ENCODE results near the gene PRRT1. TPM values are rescaled to one million over a fixed set of nuclear protein-coding genes. Genes with fewer than 3 reads are reported as not detected.
A peak's percentile ranks its signal among the peaks of the same experiment; 100 is the strongest.

Gene PRRT1
- total RNA-seq, 4 donors from 2014 or later: 3.1 to 4.1 (median 3.8) TPM; not detected in 1

DNA sequence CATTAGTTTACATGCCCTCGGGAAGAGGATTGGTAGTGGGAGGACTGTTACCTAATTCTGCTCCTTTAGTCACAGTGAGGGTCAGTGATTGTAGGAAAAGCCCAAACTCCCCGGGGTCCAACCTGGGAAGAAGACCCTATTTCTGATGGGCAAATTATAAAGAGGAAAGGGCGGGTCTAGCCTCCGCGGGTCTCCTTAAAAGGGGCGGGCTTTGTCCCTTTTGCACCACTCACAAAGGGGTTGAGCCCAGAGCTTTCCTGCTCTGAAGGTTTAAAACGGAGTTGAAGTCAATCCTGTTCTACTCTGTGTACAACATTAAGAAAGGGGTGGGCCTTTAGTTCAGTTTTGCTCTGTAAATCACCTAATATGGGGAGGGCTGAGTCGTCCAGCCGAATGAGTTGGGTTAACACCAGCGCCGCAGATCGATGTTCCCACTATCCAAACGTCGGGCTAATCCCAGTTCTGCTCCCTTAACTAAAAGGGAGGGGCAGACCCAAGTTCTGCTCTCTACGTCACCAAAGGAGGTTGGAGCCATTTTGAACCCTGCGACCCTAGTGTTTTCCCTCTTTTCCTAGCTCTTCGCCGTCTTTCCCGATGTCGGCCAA lies 25.5 kb upstream of the PRRT1 start:
- H3K27me3 ChIP-seq: no peaks in the 10 kb centered on the region
- H3K9me3 ChIP-seq: no peaks in the 10 kb centered on the region
- peak overlapping the region; percentile 56 to 95 (median 74) for H3K4me3 ChIP-seq
- H3K4me1 ChIP-seq: peaks cover 0 to 47% (median 13%) of the 10 kb centered on the region in 4 donors
- TF ChIP-seq, protein P1, sequence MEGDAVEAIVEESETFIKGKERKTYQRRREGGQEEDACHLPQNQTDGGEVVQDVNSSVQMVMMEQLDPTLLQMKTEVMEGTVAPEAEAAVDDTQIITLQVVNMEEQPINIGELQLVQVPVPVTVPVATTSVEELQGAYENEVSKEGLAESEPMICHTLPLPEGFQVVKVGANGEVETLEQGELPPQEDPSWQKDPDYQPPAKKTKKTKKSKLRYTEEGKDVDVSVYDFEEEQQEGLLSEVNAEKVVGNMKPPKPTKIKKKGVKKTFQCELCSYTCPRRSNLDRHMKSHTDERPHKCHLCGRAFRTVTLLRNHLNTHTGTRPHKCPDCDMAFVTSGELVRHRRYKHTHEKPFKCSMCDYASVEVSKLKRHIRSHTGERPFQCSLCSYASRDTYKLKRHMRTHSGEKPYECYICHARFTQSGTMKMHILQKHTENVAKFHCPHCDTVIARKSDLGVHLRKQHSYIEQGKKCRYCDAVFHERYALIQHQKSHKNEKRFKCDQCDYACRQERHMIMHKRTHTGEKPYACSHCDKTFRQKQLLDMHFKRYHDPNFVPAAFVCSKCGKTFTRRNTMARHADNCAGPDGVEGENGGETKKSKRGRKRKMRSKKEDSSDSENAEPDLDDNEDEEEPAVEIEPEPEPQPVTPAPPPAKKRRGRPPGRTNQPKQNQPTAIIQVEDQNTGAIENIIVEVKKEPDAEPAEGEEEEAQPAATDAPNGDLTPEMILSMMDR (IDR thresholded peaks at IDR 0.05): no peak
- peak; percentile 26 to 29 for TF ChIP-seq POLR2A (IDR thresholded peaks at IDR 0.05)
- peaks cover 0 to 28% (median 0%) of the 10 kb centered on the region in 3 donors for H3K36me3 ChIP-seq
- peak overlapping the region; percentile 88 to 98 (median 94) for H3K27ac ChIP-seq
- peak in 2 of 3 donors; percentile 44 to 69 for DNase-seq

DNA sequence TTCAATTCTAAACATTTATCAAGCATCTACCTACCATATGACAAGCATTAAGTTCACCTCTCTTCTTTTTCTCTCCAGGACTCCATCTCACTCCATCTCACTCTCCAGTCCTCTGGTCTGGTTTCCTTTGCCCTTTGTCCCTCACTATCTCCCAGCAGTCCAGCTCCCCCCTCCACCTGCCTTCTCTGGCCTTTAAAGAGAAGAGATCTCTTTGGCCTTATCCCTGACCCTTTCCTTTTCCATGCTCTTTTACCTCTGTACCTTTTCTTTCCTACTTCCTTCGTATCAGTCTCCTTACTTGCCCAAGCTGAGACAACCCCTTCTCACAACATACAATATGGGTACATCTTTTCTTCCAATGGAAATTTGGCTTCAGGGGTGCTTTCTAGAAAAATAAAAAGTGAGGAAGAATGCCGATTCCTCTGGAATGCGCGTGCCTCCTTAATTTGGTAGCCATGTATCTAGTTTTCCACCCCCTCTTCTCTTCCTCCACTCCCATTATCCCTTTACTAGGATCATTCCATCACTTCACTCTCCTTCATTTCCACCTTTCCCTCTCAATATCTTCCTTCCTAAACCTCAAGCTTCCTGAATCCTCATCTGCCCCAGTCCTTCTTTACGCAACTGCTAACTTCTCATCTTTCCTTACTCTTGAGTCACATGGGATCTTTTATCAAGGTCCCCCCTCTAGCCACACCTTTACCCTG lies 24.9 kb upstream of the PRRT1 start:
- Histone ChIP-seq H3K27me3 (no peaks in the 10 kb centered on the region), H3K4me3 (peak overlapping the region; percentile 50 to 95 (median 76)), H3K4me1 (peaks cover 0 to 45% (median 13%) of the 10 kb centered on the region in 4 donors), H3K36me3 (peaks cover 0 to 21% (median 0%) of the 10 kb centered on the region in 3 donors), H3K9me3 (no peaks in the 10 kb centered on the region), H3K27ac (peak overlapping the region; percentile 88 to 98 (median 94))
- no peak for DNase-seq
- TF ChIP-seq, protein P1 (IDR thresholded peaks at IDR 0.05): no peak
- TF ChIP-seq POLR2A (IDR thresholded peaks at IDR 0.05): no peak

DNA sequence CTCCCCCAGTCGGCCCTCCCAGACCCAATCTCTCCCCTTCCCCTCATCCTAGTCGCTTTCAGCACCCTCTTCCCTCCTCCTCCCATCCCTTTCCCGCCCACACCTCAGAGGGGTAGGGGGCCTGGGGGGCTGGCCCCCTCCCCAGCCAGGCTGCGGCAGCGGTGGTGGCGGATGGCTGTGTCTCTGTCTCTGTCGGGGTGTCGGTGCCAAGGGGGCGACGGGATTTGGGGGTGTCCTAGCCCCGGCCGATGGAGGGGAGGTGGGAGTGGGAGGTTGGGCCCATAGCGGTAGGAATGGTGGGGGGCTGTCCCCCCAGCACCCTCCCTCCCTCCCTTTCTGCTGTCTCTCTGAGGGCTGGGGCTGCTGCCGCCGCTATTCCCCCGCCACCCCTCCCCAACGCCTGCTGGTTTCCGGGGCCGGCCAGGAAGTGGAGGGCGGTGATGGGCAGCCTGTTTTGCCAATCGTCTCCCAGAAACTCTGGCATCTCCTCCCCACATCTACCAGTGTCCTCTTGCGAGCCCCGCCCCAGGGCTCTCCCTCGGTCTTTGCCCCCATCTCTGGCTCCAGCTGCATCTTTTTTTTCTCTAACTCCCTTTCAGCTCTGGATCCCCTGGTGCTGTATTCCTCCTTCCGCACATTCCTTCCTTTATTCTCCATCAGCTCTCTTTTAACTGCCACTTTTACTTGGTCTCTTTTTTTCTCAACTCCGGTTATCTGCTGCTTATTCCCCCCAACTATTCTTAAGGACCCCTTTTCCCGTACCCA lies 24.2 kb upstream of the PRRT1 start, which contains the start of gene AGPAT1:
Gene AGPAT1 (minus strand): TSS at position 374 of the 765 bp plus-strand sequence. CDS start 4,588 bp downstream, outside the sequence.
- peaks cover 0 to 17% (median 0%) of the 10 kb centered on the region in 3 donors for H3K36me3 ChIP-seq
- peak within 1 kb of the TSS; percentile 50 to 95 (median 76) for H3K4me3 ChIP-seq
- no peaks in the 10 kb centered on the region for H3K27me3 ChIP-seq
- peak; percentile 26 to 71 for TF ChIP-seq POLR2A (IDR thresholded peaks at IDR 0.05)
- TF ChIP-seq, protein P1 (IDR thresholded peaks at IDR 0.05): no peak
- peak; percentile 93 to 99 (median 97) for DNase-seq
- H3K27ac ChIP-seq: peak within 1 kb of the TSS; percentile 88 to 98 (median 94)
- H3K9me3 ChIP-seq: no peaks in the 10 kb centered on the region
- peaks cover 0 to 37% (median 13%) of the 10 kb centered on the region in 4 donors for H3K4me1 ChIP-seq

DNA sequence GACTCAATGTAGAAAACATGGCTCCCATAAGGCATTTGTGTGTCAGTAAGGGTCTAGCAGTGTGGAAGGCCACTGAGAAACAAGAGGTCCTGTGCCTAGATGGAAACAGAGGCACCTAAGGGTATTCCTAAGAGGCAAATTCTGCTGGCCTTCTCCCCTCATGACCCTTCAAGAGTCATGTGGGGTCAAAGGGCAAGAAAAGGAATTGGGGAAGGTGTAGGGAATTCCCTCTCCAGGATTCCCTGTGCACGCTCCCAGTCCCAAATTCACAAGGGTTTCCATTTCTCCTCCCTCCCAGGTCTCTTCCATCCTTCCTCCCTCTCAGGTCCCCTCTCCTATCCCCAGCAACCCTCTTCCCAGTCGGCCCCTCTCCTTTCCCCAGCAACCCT lies 23.6 kb upstream of the PRRT1 start:
- TF ChIP-seq, protein P1 (IDR thresholded peaks at IDR 0.05): no peak
- no peak for TF ChIP-seq POLR2A (IDR thresholded peaks at IDR 0.05)
- Histone ChIP-seq H3K4me1 (peaks cover 0 to 36% (median 13%) of the 10 kb centered on the region in 4 donors), H3K36me3 (peaks cover 0 to 17% (median 0%) of the 10 kb centered on the region in 3 donors), H3K27me3 (no peaks in the 10 kb centered on the region), H3K4me3 (peak overlapping the region; percentile 50 to 95 (median 76)), H3K9me3 (no peaks in the 10 kb centered on the region), H3K27ac (peak overlapping the region; percentile 88 to 98 (median 94))
- DNase-seq: no peak

DNA sequence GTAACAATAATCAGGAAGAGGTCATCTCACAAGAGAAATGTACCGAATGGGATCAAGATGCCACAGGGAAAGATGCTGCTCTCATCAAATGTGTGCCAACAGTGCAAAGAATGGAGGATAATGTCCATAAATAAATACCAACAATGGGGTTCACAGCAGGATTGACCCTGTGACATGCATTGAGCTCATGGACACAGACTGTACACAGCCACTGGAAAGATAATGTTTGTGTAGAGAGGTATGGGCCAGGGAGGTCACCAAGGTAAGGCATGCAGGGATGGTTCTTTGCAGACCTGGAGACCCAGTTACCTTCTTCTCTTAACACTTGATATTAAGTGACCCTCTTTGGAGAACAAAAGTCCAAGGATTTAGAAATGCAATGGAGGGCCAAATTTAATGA lies 22.7 kb upstream of the PRRT1 start:
- TF ChIP-seq, protein P1 (IDR thresholded peaks at IDR 0.05): no peak
- no peak for TF ChIP-seq POLR2A (IDR thresholded peaks at IDR 0.05)
- no peak overlapping the region for H3K4me3 ChIP-seq
- peaks cover 0 to 28% (median 13%) of the 10 kb centered on the region in 4 donors for H3K4me1 ChIP-seq
- H3K9me3 ChIP-seq: no peaks in the 10 kb centered on the region
- H3K36me3 ChIP-seq: peaks cover 0 to 18% (median 0%) of the 10 kb centered on the region in 3 donors
- no peak for DNase-seq
- no peak overlapping the region for H3K27ac ChIP-seq
- no peaks in the 10 kb centered on the region for H3K27me3 ChIP-seq
